Kidney (tissue), 14 donors: Measurements from ENCODE around the gene SALL1. TPM values are rescaled to one million over a fixed set of nuclear protein-coding genes. Genes with fewer than 3 reads are reported as not detected.

Experiments
- DNase-seq, 5 donors: peaks; one replicate each; pipeline ENCODE4 v3.0.0-alpha.2; 2013 to 2020
- FAIRE-seq: peaks from 2 replicates; lab custom pipeline; 2012; peaks lifted over from hg19 to GRCh38; lab: Jason Lieb, UNC
- H3K27ac ChIP-seq, 2 donors: one replicate each; pipeline ENCODE4 v1.7.0; 2013; ENCODE audit warnings: low read depth in 2 of 2, low read length in 2 of 2, inconsistent platforms in 1 of 2
- H3K27me3 ChIP-seq: one replicate; pipeline ENCODE4 v1.7.1; 2013; ENCODE audit warnings: low read length, inconsistent platforms; ENCODE audit not compliant: control insufficient read depth, insufficient read depth
- H3K36me3 ChIP-seq, 3 donors: one replicate each; pipeline versions ENCODE4 v1.7.0 to v1.7.1; 2013; ENCODE audit warnings: low read length in 3 of 3, control low read depth in 1 of 3, inconsistent platforms in 1 of 3; ENCODE audit not compliant: insufficient read depth in 3 of 3, control insufficient read depth in 2 of 3
- H3K4me1 ChIP-seq, 3 donors: one replicate each; pipeline versions ENCODE4 v1.7.0 to v1.7.1; 2013; ENCODE audit warnings: low read length in 3 of 3, inconsistent platforms in 1 of 3, low read depth in 1 of 3; ENCODE audit not compliant: control insufficient read depth in 2 of 3, insufficient read depth in 2 of 3
- H3K4me3 ChIP-seq, 3 donors: one replicate each; pipeline versions ENCODE4 v1.7.0 to v1.8.1; 2013; ENCODE audit warnings: low read length in 3 of 3, control low read depth in 1 of 3, inconsistent platforms in 1 of 3
- H3K9ac ChIP-seq, 3 donors: one replicate each; pipeline versions ENCODE4 v1.7.0 to v1.7.1; 2013; ENCODE audit warnings: low read length in 3 of 3, control low read depth in 1 of 3, inconsistent platforms in 1 of 3
- H3K9me3 ChIP-seq, 3 donors: one replicate each; pipeline versions ENCODE4 v1.7.0 to v1.7.1; 2013; ENCODE audit warnings: low read length in 3 of 3, control low read depth in 1 of 3, inconsistent platforms in 1 of 3; ENCODE audit not compliant: control insufficient read depth in 2 of 3, insufficient read depth in 1 of 3
- CTCF ChIP-seq: IDR thresholded peaks from 3 replicates; pipeline ENCODE4 v1.5.1; 2012; ENCODE audit warnings: mild to moderate bottlenecking, moderate library complexity, borderline replicate concordance; ENCODE audit not compliant: insufficient read depth; ENCODE audit errors: extremely low read depth
- intact Hi-C: fragments of 100-400 bp; cut with DNase I; formaldehyde crosslinking; loops from one replicate; pipeline ENCODE4 v1.11.1; 2022
- polyA plus RNA-seq: library from polyadenylated mRNA; stranded (reverse); fragments of 350-450 nt; fragmentation: Illumina TruSeq; extraction: RNeasy Lipid Tissue Mini Kit (QIAGEN cat#74804); gene quantifications from one replicate; pipeline ENCODE4 v1.2.3, GENCODE V29; 2014; ENCODE audit warnings: low read depth, low replicate concordance; ENCODE audit not compliant: insufficient read depth
- total RNA-seq: library from RNA; stranded (reverse); fragmentation: NEBNext Ultra II Directional; extraction: Animal tissue kit (Norgen Biotek cat#: 25700); gene quantifications from one replicate; pipeline ENCODE4 v1.2.1, GENCODE V29; 2021
- donor health status: control.
- donor health status: control.
- donor health status: control.
- donor health status: control.
- donor health status: control.
- donor health status: DM: yes; HTN: yes; CAD: no.
- donor health status: Normal renal cell carcinoma (clear cell type).

SALL1 gene
- total and polyA plus RNA-seq, 2 donors from 2014 or later, result 15.3 to 75.3 TPM

- Histone ChIP-seq H3K27me3 (no peaks in the 10 kb centered on the region), H3K36me3 (peaks cover 9 to 22% (median 15%) of the 10 kb centered on the region in 3 donors), H3K27ac (peak overlapping the region in 1 of 2 donors; percentile 45), H3K9me3 (no peaks in the 10 kb centered on the region), H3K4me3 (peak overlapping the region in 2 of 3 donors; percentile 2 to 87), H3K4me1 (peaks cover 3 to 8% (median 5%) of the 10 kb centered on the region in 3 donors), H3K9ac (peak overlapping the region in 2 of 3 donors; percentile 50 to 80)
- intact Hi-C loops, result no loop called here
- FAIRE-seq (peak; percentile 38), DNase-seq (peak in 1 of 5 donors; percentile 49)
- no peak for TF ChIP-seq CTCF
Observed at GRCh38 chr16:51144203-51144602, 6.9 kb downstream of the SALL1 start.

GRCh38 chr16:51143196-51143977 is 7.7 kb downstream of the SALL1 start:
- Histone ChIP-seq H3K27me3 (no peaks in the 10 kb centered on the region), H3K27ac (no peak overlapping the region)
- FAIRE-seq, result no peak

GRCh38 chr16:51141541-51141940 is 9.5 kb downstream of the SALL1 start:
- no peak overlapping the region for H3K4me3 ChIP-seq
- peak overlapping the region in 1 of 2 donors; percentile 8 for H3K27ac ChIP-seq
- H3K27me3 ChIP-seq, result no peaks in the 10 kb centered on the region
- no peak for DNase-seq
- intact Hi-C loops, result no loop called here
- no peak for TF ChIP-seq CTCF
- FAIRE-seq, result no peak
- H3K36me3 ChIP-seq, result peaks cover 18 to 31% (median 19%) of the 10 kb centered on the region in 3 donors
- H3K4me1 ChIP-seq, result peaks cover 8 to 18% (median 11%) of the 10 kb centered on the region in 3 donors
- no peak overlapping the region for H3K9ac ChIP-seq
- no peaks in the 10 kb centered on the region for H3K9me3 ChIP-seq

More at GRCh38 chr16:51143196-51143977, 7.7 kb downstream of the SALL1 start:
- peak in 3 of 5 donors; percentile 0 to 62 (median 61) for DNase-seq
- Histone ChIP-seq H3K36me3 (peaks cover 14 to 24% (median 17%) of the 10 kb centered on the region in 3 donors), H3K9me3 (no peaks in the 10 kb centered on the region), H3K4me1 (peaks cover 3 to 8% (median 8%) of the 10 kb centered on the region in 3 donors), H3K4me3 (peak overlapping the region in 2 of 3 donors; percentile 28 to 87), H3K9ac (peak overlapping the region in 2 of 3 donors; percentile 34 to 80)
- TF ChIP-seq CTCF, result no peak
- intact Hi-C loops, result no loop called here
